ENCODE results near the gene SRCAP.

DNA sequence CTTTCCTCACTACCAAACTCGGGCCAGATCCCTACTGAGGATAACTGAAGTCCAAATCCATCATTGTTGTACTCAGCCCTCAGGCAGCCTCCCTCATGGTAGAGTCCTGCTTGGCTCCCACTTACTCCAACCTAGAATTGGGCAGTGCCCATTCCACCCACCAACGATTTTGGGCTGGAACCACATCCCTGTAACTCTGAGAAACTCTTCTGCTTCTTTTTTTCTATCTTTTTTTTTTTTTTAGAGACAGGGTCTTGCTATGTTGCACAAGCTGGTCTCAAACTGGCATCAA lies 47.0 kb upstream of the SRCAP start:
- TF ChIP-seq, protein P1, sequence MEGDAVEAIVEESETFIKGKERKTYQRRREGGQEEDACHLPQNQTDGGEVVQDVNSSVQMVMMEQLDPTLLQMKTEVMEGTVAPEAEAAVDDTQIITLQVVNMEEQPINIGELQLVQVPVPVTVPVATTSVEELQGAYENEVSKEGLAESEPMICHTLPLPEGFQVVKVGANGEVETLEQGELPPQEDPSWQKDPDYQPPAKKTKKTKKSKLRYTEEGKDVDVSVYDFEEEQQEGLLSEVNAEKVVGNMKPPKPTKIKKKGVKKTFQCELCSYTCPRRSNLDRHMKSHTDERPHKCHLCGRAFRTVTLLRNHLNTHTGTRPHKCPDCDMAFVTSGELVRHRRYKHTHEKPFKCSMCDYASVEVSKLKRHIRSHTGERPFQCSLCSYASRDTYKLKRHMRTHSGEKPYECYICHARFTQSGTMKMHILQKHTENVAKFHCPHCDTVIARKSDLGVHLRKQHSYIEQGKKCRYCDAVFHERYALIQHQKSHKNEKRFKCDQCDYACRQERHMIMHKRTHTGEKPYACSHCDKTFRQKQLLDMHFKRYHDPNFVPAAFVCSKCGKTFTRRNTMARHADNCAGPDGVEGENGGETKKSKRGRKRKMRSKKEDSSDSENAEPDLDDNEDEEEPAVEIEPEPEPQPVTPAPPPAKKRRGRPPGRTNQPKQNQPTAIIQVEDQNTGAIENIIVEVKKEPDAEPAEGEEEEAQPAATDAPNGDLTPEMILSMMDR (IDR thresholded peaks at IDR 0.05) = no peak
- no peak for TF ChIP-seq POLR2A (IDR thresholded peaks at IDR 0.05)
